GM12801 (cell line): Measurements from ENCODE around the gene COL16A1.

ENCODE experiments used
- CTCF ChIP-seq: IDR thresholded peaks from one replicate; pipeline ENCODE4 v1.5.1; 2011; ENCODE audit warnings: control low read depth; ENCODE audit not compliant: insufficient read length; ENCODE audit errors: extremely low read depth

COL16A1 gene

GRCh38 chr1:31678681-31679080 is 25.1 kb downstream of the COL16A1 start:
- TF ChIP-seq CTCF = no peak

- no peak for TF ChIP-seq CTCF
Measured at GRCh38 chr1:31677949-31678348, 25.9 kb downstream of the COL16A1 start.

GRCh38 chr1:31677401-31677800 is 26.4 kb downstream of the COL16A1 start:
- TF ChIP-seq CTCF = no peak

GRCh38 chr1:31675756-31676155 is 28.1 kb downstream of the COL16A1 start:
- no peak for TF ChIP-seq CTCF

- no peak for TF ChIP-seq CTCF
Measured at GRCh38 chr1:31675161-31675560, 28.7 kb downstream of the COL16A1 start.

GRCh38 chr1:31674626-31675025 is 29.2 kb downstream of the COL16A1 start:
- no peak for TF ChIP-seq CTCF

GRCh38 chr1:31673433-31673832 is 30.4 kb downstream of the COL16A1 start:
- TF ChIP-seq CTCF = no peak

- no peak for TF ChIP-seq CTCF
Measured at GRCh38 chr1:31672986-31673385, 30.8 kb downstream of the COL16A1 start.
